ENCODE data around the gene APOBEC3H.

The APOBEC3H gene

DNA sequence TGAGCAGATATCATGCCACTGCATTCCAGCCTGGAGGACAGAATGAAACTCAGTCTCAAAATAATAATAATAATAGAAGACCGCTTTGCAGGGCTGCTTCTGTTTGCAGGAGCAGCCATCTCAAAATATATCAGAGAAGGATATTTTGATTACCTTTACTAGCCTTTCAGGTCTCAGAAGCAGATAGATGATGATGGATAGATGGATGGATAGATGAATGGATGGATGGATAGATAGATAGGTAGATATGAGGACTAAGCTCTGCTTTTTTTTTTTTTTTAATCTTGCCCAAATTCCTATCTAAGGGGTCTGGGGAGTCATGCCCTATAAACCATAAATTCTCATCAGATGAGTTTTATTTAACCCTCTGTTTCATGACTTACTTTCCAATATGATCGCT lies 18.5 kb downstream of the APOBEC3H start:
- ATAC-seq = no peak
- no peak for DNase-seq (ENCODE audit: low spot score in 2 of 2)
- H3K4me3 Mint-ChIP-seq = peak overlapping the region; percentile 63
- peaks cover 24% of the 10 kb centered on the region for H3K36me3 Mint-ChIP-seq
- peaks cover 61% of the 10 kb centered on the region for H3K4me1 Mint-ChIP-seq
- H3K9me3 Mint-ChIP-seq = no peaks in the 10 kb centered on the region
- H3K27ac Mint-ChIP-seq = peak overlapping the region; percentile 98

DNA sequence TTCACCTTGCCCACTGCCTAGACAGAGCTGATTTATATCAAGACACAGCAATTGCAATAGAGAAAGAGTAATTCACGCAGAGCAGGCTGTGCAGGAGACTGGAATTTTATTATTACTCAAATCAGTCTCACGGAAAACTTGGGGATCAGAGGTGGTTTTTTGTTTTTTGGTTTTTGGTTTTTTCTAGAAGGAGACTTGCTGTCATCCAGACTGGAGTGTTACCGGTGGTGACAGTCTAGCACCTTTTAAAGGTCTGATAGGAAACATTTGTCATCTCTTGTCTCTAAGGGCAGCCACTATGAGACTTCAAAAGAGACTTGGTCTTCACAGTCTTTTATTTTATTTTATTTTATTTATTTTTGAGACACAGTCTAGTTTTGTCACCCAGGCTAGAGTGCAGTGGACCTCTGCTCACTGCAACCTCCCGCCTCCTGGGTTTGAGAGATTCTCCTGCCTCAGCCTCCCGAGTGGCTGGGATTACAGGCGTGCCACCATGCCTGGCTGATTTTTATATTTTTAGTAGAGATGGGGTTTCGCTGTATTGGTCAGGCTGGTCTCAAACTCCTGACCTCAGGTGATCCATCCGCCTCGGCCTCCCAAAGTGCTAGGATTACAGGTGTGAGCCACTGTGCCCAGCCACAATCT lies 19.1 kb downstream of the APOBEC3H start:
- Mint-ChIP-seq H3K27ac (peak overlapping the region; percentile 98), H3K4me1 (peaks cover 59% of the 10 kb centered on the region), H3K36me3 (peaks cover 24% of the 10 kb centered on the region), H3K9me3 (no peaks in the 10 kb centered on the region), H3K4me3 (peak overlapping the region; percentile 63)
- DNase-seq (ENCODE audit: low spot score in 2 of 2) (peak in 1 of 2 donors; percentile 70), ATAC-seq (peak; percentile 57)

DNA sequence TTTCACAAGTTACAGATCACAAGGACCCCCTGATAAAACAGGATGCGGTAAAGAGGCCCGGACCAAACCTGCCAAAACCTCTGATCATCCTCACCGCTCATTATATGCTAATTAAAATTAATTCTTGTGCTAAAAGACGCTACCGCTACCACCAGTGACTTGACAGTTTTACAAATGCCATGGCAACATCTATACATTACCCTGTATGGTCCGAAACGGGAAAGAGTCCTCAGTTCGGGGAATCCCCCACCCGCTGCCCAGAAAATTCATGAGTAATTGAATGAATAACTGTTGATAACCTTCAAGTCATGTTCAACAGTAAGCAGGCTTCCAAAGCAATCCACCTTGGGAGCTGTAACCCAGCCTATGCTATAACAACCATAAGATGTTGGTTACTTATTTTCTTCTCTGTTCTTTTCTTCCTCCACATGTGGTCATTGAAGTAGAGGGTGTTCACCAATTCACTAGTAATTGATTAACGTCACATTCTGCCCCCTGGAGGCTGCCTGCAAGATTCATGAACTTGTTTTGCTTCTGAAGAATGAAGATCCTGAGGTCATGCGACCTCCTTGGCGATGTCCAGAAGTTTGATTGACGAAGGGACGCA lies 20.6 kb downstream of the APOBEC3H start:
- peak; percentile 86 for ATAC-seq
- Mint-ChIP-seq H3K27ac (peak overlapping the region; percentile 98), H3K36me3 (peaks cover 30% of the 10 kb centered on the region), H3K4me3 (peak overlapping the region; percentile 63), H3K9me3 (no peaks in the 10 kb centered on the region), H3K4me1 (peaks cover 64% of the 10 kb centered on the region)
- peak; percentile 58 to 90 for DNase-seq (ENCODE audit: low spot score in 2 of 2)

DNA sequence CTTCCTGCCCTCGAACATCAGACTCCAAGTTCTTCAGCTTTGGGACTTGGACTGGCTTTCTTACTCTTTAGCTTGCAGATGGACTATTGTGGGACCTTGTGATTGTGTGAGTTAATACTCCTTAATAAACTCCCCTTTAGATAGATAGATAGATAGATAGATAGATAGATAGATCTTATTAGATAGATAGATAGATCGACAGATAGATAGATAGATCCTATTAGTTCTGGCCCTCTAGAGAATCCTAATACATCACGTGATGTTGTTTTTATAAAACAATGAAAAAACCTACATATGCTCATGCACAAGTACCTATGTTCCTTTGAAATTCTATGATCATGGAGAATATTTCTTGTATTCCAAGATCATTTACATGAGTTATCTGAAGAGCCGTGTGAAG lies 23.9 kb downstream of the APOBEC3H start:
- ATAC-seq (no peak), DNase-seq (ENCODE audit: low spot score in 2 of 2) (no peak)
- H3K4me3 Mint-ChIP-seq = no peak overlapping the region
- peaks cover 36% of the 10 kb centered on the region for H3K4me1 Mint-ChIP-seq
- peak overlapping the region; percentile 40 for H3K27ac Mint-ChIP-seq
- H3K9me3 Mint-ChIP-seq = no peaks in the 10 kb centered on the region
- peaks cover 26% of the 10 kb centered on the region for H3K36me3 Mint-ChIP-seq

DNA sequence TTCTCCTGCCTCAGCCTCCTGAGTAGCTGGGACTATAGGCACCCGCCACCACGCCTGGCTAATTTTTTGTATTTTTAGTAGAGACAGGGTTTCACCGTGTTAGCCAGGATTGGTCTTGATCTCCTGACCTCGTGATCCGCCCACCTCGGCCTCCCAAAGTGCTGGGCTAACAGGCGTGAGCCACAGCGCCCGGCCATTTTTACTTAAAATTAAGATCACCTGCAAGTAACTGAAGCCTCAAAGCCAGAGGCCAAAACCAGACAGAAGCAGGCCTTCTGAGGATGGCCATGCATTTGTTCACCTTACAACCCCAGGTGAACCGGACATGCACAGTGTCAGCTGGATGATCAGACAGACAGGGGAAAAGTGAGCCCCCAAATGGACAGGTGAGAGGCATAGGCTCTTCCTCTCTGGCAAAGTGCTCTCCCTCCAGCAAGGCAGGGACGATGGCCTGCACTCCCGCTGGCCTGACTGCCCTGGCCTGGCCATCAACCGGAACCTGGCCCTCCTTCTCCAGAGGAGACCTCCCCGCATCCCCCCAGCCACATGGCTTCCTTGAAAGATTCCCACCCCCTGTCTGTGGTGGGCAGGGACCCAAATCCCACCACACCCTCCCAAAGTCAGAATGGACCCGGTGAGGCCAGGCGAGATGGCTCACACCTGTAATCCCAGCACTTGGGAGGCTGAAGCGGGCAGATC lies 25.9 kb downstream of the APOBEC3H start:
- no peaks in the 10 kb centered on the region for H3K9me3 Mint-ChIP-seq
- ATAC-seq (no peak), DNase-seq (ENCODE audit: low spot score in 2 of 2) (no peak)
- H3K36me3 Mint-ChIP-seq = peaks cover 7% of the 10 kb centered on the region
- H3K4me1 Mint-ChIP-seq = peaks cover 17% of the 10 kb centered on the region
- H3K27ac Mint-ChIP-seq = no peak overlapping the region
- H3K4me3 Mint-ChIP-seq = no peak overlapping the region

DNA sequence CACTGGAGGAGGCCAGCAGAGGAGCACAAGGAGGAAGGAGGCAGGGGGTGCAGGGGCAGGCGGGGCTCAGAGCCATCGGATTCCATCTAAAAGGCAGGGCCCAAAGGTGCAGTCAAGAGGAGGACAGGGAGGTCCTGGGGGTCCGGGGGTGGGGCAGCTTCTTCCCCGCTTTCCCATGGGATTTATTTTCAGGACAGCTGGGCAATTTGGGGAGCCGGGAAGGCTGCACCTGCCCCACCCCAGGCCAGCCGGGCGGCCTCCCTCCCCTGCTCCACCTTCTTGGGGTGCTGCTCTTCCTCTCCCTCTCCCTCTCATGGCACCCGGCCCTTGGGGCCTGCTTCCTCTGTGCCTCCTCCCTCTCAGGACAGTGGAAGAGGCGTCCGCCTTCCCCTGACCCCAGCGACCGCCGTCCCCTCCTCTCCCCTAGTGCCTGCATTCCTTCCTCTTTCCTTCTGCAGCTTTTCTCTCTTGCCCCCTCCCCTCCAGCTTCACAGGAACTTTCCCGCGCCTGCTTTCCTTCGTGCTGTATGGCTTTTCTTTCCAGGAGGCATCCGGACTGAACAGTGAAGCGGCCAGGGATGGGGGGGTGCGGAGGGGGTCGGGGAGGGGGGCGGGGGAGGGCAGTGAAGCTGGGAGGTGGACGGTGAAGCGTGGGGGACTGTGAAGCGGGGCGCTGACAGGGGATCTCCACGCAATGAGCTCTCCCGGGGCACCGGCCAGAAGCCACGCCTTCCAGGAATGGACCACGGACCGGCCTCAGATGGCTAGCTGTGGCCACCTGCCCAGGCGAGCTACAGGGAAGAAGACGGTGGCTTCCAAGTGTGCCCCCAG lies 26.9 kb downstream of the APOBEC3H start:
- Mint-ChIP-seq H3K27ac (no peak overlapping the region), H3K4me1 (peaks cover 19% of the 10 kb centered on the region), H3K4me3 (no peak overlapping the region), H3K9me3 (no peaks in the 10 kb centered on the region), H3K36me3 (peaks cover 7% of the 10 kb centered on the region)
- DNase-seq (ENCODE audit: low spot score in 2 of 2) = no peak
- no peak for ATAC-seq

DNA sequence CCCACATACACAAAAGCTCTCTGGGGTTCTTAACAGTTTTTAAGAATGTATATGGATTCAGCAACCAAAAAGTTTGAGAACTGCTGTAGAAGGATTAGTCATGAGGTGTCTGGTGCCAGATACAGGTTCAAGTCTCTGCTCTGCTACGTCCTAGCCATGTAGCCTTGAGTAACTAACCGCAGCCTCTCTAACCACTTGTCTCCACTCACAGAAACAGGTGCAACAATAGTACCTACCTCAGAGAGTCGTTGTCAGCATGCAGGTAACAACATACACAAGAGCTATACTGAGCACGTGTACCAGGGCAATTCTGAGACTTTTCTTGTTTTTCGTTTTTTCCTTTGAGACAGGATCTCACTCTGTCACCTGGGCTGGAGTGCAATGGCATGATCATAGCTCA lies 28.6 kb downstream of the APOBEC3H start:
- DNase-seq (ENCODE audit: low spot score in 2 of 2) (no peak), ATAC-seq (no peak)
- Mint-ChIP-seq H3K27ac (no peak overlapping the region), H3K36me3 (peaks cover 7% of the 10 kb centered on the region), H3K4me1 (peaks cover 28% of the 10 kb centered on the region), H3K9me3 (no peaks in the 10 kb centered on the region), H3K4me3 (no peak overlapping the region)

DNA sequence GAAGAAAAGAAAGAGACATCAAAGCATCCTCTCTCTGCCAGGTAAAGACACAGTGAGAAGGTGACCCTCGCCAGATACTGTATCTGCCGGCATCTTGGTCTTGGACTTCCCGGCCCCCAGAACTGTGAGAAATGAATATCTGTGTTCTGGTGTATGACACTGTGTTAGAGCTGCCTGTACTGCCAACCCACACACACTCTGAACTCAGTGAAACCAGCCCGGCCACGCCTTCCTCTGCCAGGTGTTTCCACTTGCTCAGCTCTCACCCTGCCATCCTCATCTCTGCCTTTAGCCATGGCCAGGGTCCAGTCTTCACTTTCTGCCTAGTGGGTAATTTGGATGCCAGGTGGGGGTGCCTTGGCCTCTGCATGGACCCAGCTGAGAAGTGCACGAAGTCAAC lies 31.5 kb downstream of the APOBEC3H start:
- Mint-ChIP-seq H3K36me3 (peaks cover 8% of the 10 kb centered on the region), H3K4me1 (peaks cover 32% of the 10 kb centered on the region), H3K4me3 (no peak overlapping the region), H3K9me3 (no peaks in the 10 kb centered on the region), H3K27ac (peak overlapping the region; percentile 72)
- ATAC-seq (peak; percentile 54), DNase-seq (ENCODE audit: low spot score in 2 of 2) (no peak)

DNA sequence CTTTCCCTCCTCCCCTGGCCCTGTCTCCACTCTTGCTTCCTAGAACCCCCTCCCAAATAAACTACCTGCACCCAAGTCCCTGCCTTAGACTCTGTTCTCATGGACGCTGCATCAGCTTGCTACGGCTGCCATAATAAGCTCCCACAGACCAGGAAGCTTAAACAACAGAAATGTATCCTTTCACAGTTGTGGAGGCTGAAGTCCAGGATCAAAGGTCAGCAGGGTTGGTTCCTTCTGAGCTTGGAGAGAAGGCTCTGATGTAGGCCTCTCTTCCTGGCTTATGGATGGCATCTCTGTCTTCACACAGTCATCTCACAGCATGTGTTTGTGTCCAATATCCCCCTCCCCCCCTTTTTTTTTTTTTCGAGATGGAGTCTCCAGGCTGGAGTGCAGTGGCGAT lies 32.0 kb downstream of the APOBEC3H start:
- H3K27ac Mint-ChIP-seq = peak overlapping the region; percentile 72
- peaks cover 13% of the 10 kb centered on the region for H3K36me3 Mint-ChIP-seq
- ATAC-seq (no peak), DNase-seq (ENCODE audit: low spot score in 2 of 2) (no peak)
- H3K9me3 Mint-ChIP-seq = no peaks in the 10 kb centered on the region
- peaks cover 32% of the 10 kb centered on the region for H3K4me1 Mint-ChIP-seq
- no peak overlapping the region for H3K4me3 Mint-ChIP-seq

DNA sequence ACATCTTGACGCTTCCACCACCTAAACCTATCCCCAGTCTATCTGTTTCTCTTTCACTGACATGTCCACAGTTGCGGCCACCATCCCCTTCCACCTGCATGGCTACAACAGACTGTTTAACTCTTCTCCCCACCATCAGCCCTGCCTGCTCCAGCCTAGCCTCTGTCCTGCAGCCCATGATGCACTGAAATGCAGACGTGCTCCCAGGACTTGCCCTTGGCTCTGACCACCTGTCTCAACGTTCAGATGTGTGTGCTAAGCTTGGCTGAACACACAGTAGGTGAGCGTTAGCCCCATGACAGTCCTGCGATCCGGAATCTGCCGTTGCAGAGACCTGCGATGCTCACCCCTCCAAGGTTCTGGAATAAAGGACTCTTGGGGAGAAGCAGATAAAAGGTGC lies 32.7 kb downstream of the APOBEC3H start:
- ATAC-seq (no peak), DNase-seq (ENCODE audit: low spot score in 2 of 2) (no peak)
- H3K4me1 Mint-ChIP-seq = peaks cover 32% of the 10 kb centered on the region
- no peak overlapping the region for H3K4me3 Mint-ChIP-seq
- H3K9me3 Mint-ChIP-seq = no peaks in the 10 kb centered on the region
- peak overlapping the region; percentile 3 for H3K27ac Mint-ChIP-seq
- H3K36me3 Mint-ChIP-seq = peaks cover 13% of the 10 kb centered on the region

DNA sequence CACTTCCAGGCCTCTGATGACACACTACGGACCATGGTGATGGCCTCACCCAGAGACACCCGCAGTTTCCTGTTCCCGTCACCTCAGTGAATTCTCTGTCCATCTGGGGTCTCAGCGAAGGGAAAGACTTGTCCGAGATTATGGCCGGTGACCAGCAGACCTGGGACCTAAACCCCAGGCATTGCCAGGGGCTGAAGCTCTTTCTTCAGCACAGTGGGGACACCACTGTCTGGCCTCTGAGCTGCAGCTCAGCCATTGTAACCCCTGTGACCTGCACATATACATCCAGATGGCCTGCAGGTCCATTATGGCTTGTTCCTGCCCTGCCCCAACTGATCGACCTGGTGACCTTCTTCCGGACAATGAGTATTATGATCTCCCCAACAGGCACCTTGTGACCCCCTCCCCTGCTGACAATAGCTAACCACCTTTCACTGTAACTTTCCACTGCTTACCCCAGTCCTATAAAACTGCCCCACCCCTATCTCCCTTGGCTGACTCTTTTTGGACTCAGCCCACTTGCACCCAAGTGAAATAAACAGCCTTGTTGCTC lies 33.2 kb downstream of the APOBEC3H start:
- ATAC-seq (no peak), DNase-seq (ENCODE audit: low spot score in 2 of 2) (no peak)
- Mint-ChIP-seq H3K36me3 (peaks cover 13% of the 10 kb centered on the region), H3K4me3 (no peak overlapping the region), H3K9me3 (no peaks in the 10 kb centered on the region), H3K4me1 (peaks cover 32% of the 10 kb centered on the region), H3K27ac (peak overlapping the region; percentile 17)

DNA sequence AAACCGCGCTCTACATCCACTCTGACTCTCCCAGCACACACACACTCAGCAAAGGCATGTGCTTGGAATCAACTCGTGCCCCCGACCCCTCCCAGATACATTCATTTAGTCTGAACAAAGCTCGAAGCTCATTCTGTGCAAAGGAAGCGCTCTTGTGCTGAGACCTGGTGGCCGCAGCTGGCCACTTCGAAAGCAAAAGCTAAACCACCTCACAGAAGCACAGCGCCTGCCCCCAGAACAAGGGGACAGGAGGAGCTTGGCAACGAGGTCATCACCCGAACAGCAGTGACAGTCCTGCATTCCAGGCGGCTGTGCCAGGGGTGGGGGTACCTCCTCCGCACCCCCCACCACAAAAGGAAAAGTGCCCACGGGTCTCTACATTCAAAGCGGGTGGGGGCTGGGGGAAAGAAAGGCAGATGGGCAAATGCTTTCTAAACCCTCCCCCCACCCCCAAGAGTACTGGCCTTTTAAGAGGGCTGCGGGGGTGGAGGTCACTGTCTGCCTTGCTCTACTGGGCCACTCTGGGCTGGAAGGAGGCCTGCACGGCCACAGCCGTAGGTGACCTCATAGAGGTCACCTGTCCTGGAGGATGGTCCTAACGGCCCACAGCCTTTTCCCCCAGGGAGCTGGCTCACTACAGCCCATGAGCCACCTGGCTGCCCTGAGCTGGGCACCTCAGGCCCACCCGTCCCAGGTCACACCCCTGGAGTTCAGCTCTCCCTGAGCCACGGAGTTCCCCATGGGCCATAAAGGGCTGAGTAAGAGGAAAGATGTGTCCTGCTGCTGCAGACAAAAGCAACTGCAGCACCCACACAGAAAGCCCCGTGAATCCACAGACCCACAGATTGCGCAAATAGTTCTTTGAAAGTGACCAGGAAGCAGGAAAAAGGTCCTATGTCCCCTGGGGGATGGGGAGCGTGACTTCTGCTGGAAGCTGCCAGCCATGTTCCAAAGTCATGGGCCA lies 34.1 kb downstream of the APOBEC3H start:
- H3K27ac Mint-ChIP-seq = peak overlapping the region; percentile 88

DNA sequence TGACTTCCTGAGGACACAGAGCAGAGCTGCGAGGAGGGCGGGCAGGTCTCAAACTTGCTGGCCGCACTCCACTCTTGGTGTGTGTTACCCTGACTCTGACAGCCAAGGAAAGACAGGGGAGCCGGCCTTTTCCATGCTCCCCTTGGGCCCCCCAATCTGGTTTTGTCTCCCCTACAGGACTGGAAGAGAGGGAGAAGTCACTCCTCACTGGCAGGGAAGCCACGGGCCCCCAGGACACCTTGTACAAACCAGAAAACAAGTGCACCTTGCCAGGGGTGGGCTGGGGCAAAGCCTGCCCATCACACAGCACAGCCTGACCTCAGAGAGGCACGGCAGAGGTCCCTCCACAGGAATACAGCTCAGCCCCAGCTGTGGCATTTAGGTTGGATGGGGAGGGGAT lies 35.2 kb downstream of the APOBEC3H start:
- ATAC-seq (no peak), DNase-seq (ENCODE audit: low spot score in 2 of 2) (no peak)
- Mint-ChIP-seq H3K27ac (peak overlapping the region; percentile 88), H3K9me3 (no peaks in the 10 kb centered on the region), H3K36me3 (peaks cover 13% of the 10 kb centered on the region), H3K4me1 (peaks cover 36% of the 10 kb centered on the region), H3K4me3 (no peak overlapping the region)

More for the DNA sequence above, 34.1 kb downstream of the APOBEC3H start:
- no peaks in the 10 kb centered on the region for H3K9me3 Mint-ChIP-seq
- H3K4me3 Mint-ChIP-seq = no peak overlapping the region
- ATAC-seq = no peak
- DNase-seq (ENCODE audit: low spot score in 2 of 2) = no peak
- H3K4me1 Mint-ChIP-seq = peaks cover 32% of the 10 kb centered on the region
- H3K36me3 Mint-ChIP-seq = peaks cover 13% of the 10 kb centered on the region

DNA sequence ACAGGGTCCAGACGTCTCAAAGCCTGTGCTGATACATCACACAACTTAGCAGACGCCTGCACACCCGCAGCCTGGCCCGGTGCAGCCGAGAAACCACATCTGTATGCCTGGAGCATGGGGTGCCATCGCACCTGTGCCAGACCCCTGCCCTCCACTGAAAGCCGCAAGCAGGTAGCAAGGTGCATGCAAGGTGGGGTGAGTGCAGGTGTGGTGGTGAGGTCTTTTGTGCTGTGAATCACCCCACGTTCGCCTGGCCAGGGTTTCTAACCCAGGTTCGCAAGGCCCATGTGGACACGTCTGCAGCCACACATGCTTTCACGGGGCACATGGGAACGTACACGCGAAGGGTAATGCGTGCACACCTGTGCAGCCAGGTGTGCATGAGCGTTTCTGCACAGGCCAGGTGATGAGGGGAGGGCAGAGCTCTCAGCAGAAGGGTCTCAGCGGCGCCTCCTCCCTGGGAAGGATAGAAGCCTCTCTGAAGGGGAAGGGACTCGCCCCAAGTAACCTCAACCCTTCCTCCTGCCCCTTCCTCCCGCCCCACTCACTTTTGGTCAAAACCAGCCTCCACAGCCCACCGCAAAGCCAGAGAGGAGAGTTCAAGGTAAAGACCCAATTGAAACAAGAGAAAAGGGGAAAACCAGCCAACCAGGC lies 36.0 kb downstream of the APOBEC3H start:
- no peak for DNase-seq (ENCODE audit: low spot score in 2 of 2)
- no peak overlapping the region for H3K4me3 Mint-ChIP-seq
- peaks cover 13% of the 10 kb centered on the region for H3K36me3 Mint-ChIP-seq
- no peaks in the 10 kb centered on the region for H3K9me3 Mint-ChIP-seq
- no peak for ATAC-seq
- H3K27ac Mint-ChIP-seq = no peak overlapping the region
- H3K4me1 Mint-ChIP-seq = peaks cover 36% of the 10 kb centered on the region

Data from stimulated activated effector memory CD8-positive, alpha-beta T cell treated with anti-CD3 and anti-CD28 coated beads, Interleukin-12 subunit alpha, Interleukin-12 subunit beta, amount 100 ng/mL, for 72 hours (primary cell).